Endothelial cell of umbilical vein (primary cell): ENCODE measurements around the gene ACTL8. TPM values are rescaled to one million over a fixed set of nuclear protein-coding genes. Genes with fewer than 3 reads are reported as not detected.

ENCODE experiments used
- BruUV-seq: library from RNA; stranded (reverse); fragments of 400-500 nt; replicated peaks from 2 replicates; lab custom pipeline; 2021; lab: Mats Ljungman, UMichigan
- CTCF ChIA-PET: fragments of 300-600, 350-600 bp; sonication (Branson Sonifier 250); formaldehyde crosslinking; loops from one replicate; lab custom pipeline; 2021; ENCODE audit warnings: antibody characterized with exemption, inconsistent platforms; lab: Charles Lee
- POLR2A ChIA-PET: fragments of 300-600, 350-600 bp; sonication (Branson Sonifier 250); formaldehyde crosslinking; loops from one replicate; lab custom pipeline; 2021; ENCODE audit warnings: antibody characterized with exemption, inconsistent platforms; lab: Charles Lee
- DNase-seq: peaks from one replicate; pipeline ENCODE4 v3.0.0-alpha.2; 2011; ENCODE audit warnings: low read depth, low spot score
- FAIRE-seq: peaks from 2 replicates; lab custom pipeline; 2011; peaks lifted over from hg19 to GRCh38; lab: Jason Lieb, UNC
- H2AFZ ChIP-seq: 2 replicates; pipeline ENCODE4 v1.6.0; 2012; ENCODE audit warnings: low read depth, low read length, control low read depth, inconsistent platforms
- H3K27ac ChIP-seq: 2 replicates; pipeline ENCODE4 v1.5.1; 2011; ENCODE audit warnings: low read depth, mild to moderate bottlenecking, control low read depth, low read length, moderate library complexity; ENCODE audit not compliant: insufficient read depth
- H3K27me3 ChIP-seq, 2 experiments: 2 replicates each; pipeline versions ENCODE4 v1.6.0 to v1.6.1; 2011; ENCODE audit warnings: low read length in 2 of 2, mixed read lengths in 1 of 2; ENCODE audit not compliant: control insufficient read depth in 2 of 2, insufficient read depth in 2 of 2
- H3K36me3 ChIP-seq, 2 experiments: 2 replicates in 1 of 2; 3 replicates in 1 of 2; pipeline ENCODE4 v1.5.1; 2011; ENCODE audit warnings: low read length in 2 of 2, mild to moderate bottlenecking in 1 of 2, moderate library complexity in 1 of 2; ENCODE audit not compliant: control insufficient read depth in 2 of 2, insufficient read depth in 2 of 2; ENCODE audit errors: extremely low read depth in 1 of 2
- H3K4me1 ChIP-seq: 3 replicates; pipeline ENCODE4 v1.5.1; 2011; ENCODE audit warnings: mild to moderate bottlenecking, low read length; ENCODE audit not compliant: control insufficient read depth, insufficient read depth; ENCODE audit errors: extremely low read depth
- H3K4me2 ChIP-seq: 2 replicates; pipeline ENCODE4 v1.6.1; 2011; ENCODE audit warnings: low read length, control low read depth, mixed read lengths; ENCODE audit not compliant: insufficient read depth
- H3K4me3 ChIP-seq, 3 experiments: fragments of 200-600 bp in 1 of 3; sonication (generic), shearing (Covaris generic) in 1 of 3; replicated peaks in 1 of 3; 2 replicates each; pipeline ENCODE4 v1.5.1; 2011 to 2016; ENCODE audit warnings: control low read depth in 3 of 3, low read length in 3 of 3, mild to moderate bottlenecking in 2 of 3, inconsistent platforms in 1 of 3, low read depth in 1 of 3, moderate library complexity in 1 of 3; ENCODE audit not compliant: insufficient read depth in 1 of 3
- H3K79me2 ChIP-seq: 2 replicates; pipeline ENCODE4 v1.6.0; 2012; ENCODE audit warnings: low read length, inconsistent platforms; ENCODE audit not compliant: control insufficient read depth, insufficient read depth
- H3K9ac ChIP-seq: replicated peaks from 2 replicates; pipeline ENCODE3; 2011; ENCODE audit warnings: low read length, control low read depth; ENCODE audit not compliant: insufficient read depth; ENCODE audit errors: extremely low read depth
- H3K9me1 ChIP-seq: replicated peaks from 3 replicates; pipeline ENCODE4 v1.6.0; 2011; ENCODE audit warnings: mild to moderate bottlenecking, low read length; ENCODE audit not compliant: control insufficient read depth, insufficient read depth; ENCODE audit errors: extremely low read depth
- H3K9me3 ChIP-seq: replicated peaks from 2 replicates; pipeline ENCODE4 v1.5.1; 2012; ENCODE audit warnings: low read length, inconsistent platforms; ENCODE audit not compliant: control insufficient read depth, insufficient read depth
- H4K20me1 ChIP-seq: replicated peaks from 2 replicates; pipeline ENCODE3; 2011; ENCODE audit warnings: mild to moderate bottlenecking, low read length; ENCODE audit not compliant: control insufficient read depth, insufficient read depth; ENCODE audit errors: extremely low read depth
- EZH2 ChIP-seq: IDR thresholded peaks from 2 replicates; pipeline ENCODE4 v1.6.1; 2012; ENCODE audit warnings: borderline replicate concordance, low read depth, mild to moderate bottlenecking, moderate library complexity, low read length, inconsistent platforms; ENCODE audit not compliant: severe bottlenecking
- FOS ChIP-seq: IDR thresholded peaks from 2 replicates; pipeline ENCODE4 v1.6.1; 2011; ENCODE audit warnings: mild to moderate bottlenecking, low read length, moderate library complexity, borderline replicate concordance; ENCODE audit not compliant: insufficient read depth
- GATA2 ChIP-seq: IDR thresholded peaks from 2 replicates; pipeline ENCODE4 v1.7.0; 2011; ENCODE audit warnings: low read depth, mild to moderate bottlenecking, moderate library complexity, mixed read lengths, low read length; ENCODE audit not compliant: insufficient read length, insufficient read depth
- JUN ChIP-seq: IDR thresholded peaks from 2 replicates; pipeline ENCODE4 v1.6.1; 2011; ENCODE audit warnings: borderline replicate concordance, low read depth; ENCODE audit not compliant: insufficient read length, insufficient read depth
- MAX ChIP-seq: IDR thresholded peaks from 2 replicates; pipeline ENCODE4 v1.6.1; 2011; ENCODE audit not compliant: insufficient read depth, insufficient read length
- MYC ChIP-seq: IDR thresholded peaks from one replicate; pipeline ENCODE4 v1.6.1; 2011; ENCODE audit warnings: mild to moderate bottlenecking, low read depth, low read length
- POLR2A ChIP-seq: IDR thresholded peaks from 2 replicates; pipeline ENCODE4 v1.6.1; 2012; ENCODE audit warnings: low read depth, mild to moderate bottlenecking, control low read depth, low read length
- POLR2AphosphoS5 ChIP-seq: IDR thresholded peaks from 2 replicates; pipeline ENCODE4 v1.6.1; 2012; ENCODE audit warnings: low read depth, mild to moderate bottlenecking, control low read depth, low read length, moderate library complexity; ENCODE audit not compliant: insufficient read depth
- dilution Hi-C: fragments of 300-500 bp; cut with MboI; formaldehyde crosslinking; loops from one replicate; pipeline ENCODE4 v1.15.0; 2019; ENCODE audit warnings: low sequenced_read_pairs; ENCODE audit not compliant: extremely low pct_ligation_motif_present
- intact Hi-C: fragments of 100-400 bp; cut with micrococcal nuclease; formaldehyde crosslinking; loops from one replicate; pipeline ENCODE4 v1.10.0; 2022
- polyA plus RNA-seq, 4 experiments: library from polyadenylated mRNA; depleted of rRNA in 3 of 4; stranded (reverse) in 3 of 4; unstranded in 1 of 4; fragments of >200 nt; gene quantifications; 2 replicates each; pipeline versions ENCODE4 v1.2.1 to v1.2.3, GENCODE V29; 2011 to 2012; ENCODE audit warnings: missing spikeins in 1 of 4
- total RNA-seq: library from RNA; stranded (reverse); gene quantifications from 2 replicates; pipeline ENCODE4 v1.2.3, GENCODE V29; 2021
- TF ChIP-seq, protein P1 (sequence below), 2 donors: IDR thresholded peaks; 1 replicate in 1 of 2; 2 replicates in 1 of 2; pipeline ENCODE4 v1.5.1; 2011; ENCODE audit warnings: low read length in 2 of 2, mild to moderate bottlenecking in 2 of 2, moderate library complexity in 2 of 2, control low read depth in 1 of 2, inconsistent platforms in 1 of 2, low read depth in 1 of 2; ENCODE audit not compliant: insufficient read depth in 1 of 2; ENCODE audit errors: extremely low read depth in 1 of 2

ACTL8 gene
- total and polyA plus RNA-seq, 2 donors (not counting 3 experiments of a cell fraction or from before 2014, with no cell fraction given), result not detected

DNA sequence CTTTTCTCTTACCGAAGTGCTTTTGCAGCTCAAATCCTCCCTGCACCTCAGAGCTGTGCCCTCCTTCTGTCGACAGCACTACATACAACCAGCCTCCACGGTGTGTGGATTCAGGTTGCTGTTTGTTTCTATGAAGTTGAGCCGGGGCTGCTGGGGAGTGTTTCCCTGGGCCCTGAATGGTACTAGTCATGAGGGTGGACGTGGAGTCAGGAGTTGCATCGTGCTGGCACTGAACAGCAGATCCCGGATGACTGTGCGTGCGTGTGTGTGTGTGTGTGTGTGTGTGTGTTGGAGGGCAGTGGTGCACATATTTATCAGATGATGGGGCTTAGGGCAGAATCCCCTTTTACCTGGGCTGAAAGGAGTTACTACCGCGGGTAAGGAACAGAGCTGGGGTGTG, 47.0 kb downstream of the ACTL8 start:
- Histone ChIP-seq H3K79me2 (no peaks in the 10 kb centered on the region), H2AFZ (no peak overlapping the region), H3K4me2 (no peak overlapping the region), H3K36me3 (no peaks in the 10 kb centered on the region), H3K9me1 (no peaks in the 10 kb centered on the region), H4K20me1 (no peaks in the 10 kb centered on the region), H3K9me3 (peaks cover 5% of the 10 kb centered on the region), H3K9ac (no peak overlapping the region), H3K4me3 (no peak overlapping the region), H3K27ac (no peak overlapping the region), H3K27me3 (no peaks in the 10 kb centered on the region), H3K4me1 (no peaks in the 10 kb centered on the region)
- FAIRE-seq (no peak), DNase-seq (no peak)
- BruUV-seq, result no TSS peak
- ChIA-PET CTCF (no interaction called here), POLR2A (no interaction called here)
- dilution Hi-C loops, result no loop called here
- intact Hi-C loops, result no loop called here
- TF ChIP-seq JUN, result no peak
- TF ChIP-seq, protein P1, sequence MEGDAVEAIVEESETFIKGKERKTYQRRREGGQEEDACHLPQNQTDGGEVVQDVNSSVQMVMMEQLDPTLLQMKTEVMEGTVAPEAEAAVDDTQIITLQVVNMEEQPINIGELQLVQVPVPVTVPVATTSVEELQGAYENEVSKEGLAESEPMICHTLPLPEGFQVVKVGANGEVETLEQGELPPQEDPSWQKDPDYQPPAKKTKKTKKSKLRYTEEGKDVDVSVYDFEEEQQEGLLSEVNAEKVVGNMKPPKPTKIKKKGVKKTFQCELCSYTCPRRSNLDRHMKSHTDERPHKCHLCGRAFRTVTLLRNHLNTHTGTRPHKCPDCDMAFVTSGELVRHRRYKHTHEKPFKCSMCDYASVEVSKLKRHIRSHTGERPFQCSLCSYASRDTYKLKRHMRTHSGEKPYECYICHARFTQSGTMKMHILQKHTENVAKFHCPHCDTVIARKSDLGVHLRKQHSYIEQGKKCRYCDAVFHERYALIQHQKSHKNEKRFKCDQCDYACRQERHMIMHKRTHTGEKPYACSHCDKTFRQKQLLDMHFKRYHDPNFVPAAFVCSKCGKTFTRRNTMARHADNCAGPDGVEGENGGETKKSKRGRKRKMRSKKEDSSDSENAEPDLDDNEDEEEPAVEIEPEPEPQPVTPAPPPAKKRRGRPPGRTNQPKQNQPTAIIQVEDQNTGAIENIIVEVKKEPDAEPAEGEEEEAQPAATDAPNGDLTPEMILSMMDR (IDR thresholded peaks at IDR 0.05; ENCODE audit: extremely low read depth in 1 of 2, insufficient read depth in 1 of 2, low read depth in 1 of 2, low read length in 2 of 2), result no peak
- TF ChIP-seq EZH2, result no peak
- no peak for TF ChIP-seq GATA2
- no peak for TF ChIP-seq MAX
- no peak for TF ChIP-seq FOS
- TF ChIP-seq MYC, result no peak
- no peak for TF ChIP-seq POLR2AphosphoS5
- no peak for TF ChIP-seq POLR2A
